GM21619 (cell line): ENCODE measurements around the gene SMAP1.
"Not testable (repeated sequence)": the region's sequence is repeated elsewhere in the genome, so short reads cannot be mapped to it uniquely, and the experiment has no call there.

ENCODE experiments used
- ATAC-seq: cut with Tn5 transposase; IDR thresholded peaks from one replicate; pipeline ENCODE4 v1.9.1; 2021; ENCODE audit not compliant: unreplicated experiment

SMAP1 gene

GRCh38 chr6:70738028-70738427 lies 70.3 kb downstream of the SMAP1 start:
- no peak for ATAC-seq

- ATAC-seq: no peak
Measured at GRCh38 chr6:70739534-70739933, 71.9 kb downstream of the SMAP1 start.

- not testable (repeated sequence) for ATAC-seq
Measured at GRCh38 chr6:70740746-70741145, 73.1 kb downstream of the SMAP1 start.

- ATAC-seq: not testable (repeated sequence)
Measured at GRCh38 chr6:70742462-70742861, 74.8 kb downstream of the SMAP1 start.

- no peak for ATAC-seq
Measured at GRCh38 chr6:70753870-70754380, 86.2 kb downstream of the SMAP1 start.

GRCh38 chr6:70758883-70759282 lies 91.2 kb downstream of the SMAP1 start:
- no peak for ATAC-seq

GRCh38 chr6:70763754-70764510 lies 96.2 kb downstream of the SMAP1 start:
- no peak for ATAC-seq

GRCh38 chr6:70764706-70765105 lies 97.0 kb downstream of the SMAP1 start:
- no peak for ATAC-seq

GRCh38 chr6:70771351-70771750 lies 103.7 kb downstream of the SMAP1 start:
- not testable (repeated sequence) for ATAC-seq

GRCh38 chr6:70779934-70780333 lies 112.3 kb downstream of the SMAP1 start:
- no peak for ATAC-seq

GRCh38 chr6:70790483-70791224 lies 123.0 kb downstream of the SMAP1 start:
- ATAC-seq: no peak

GRCh38 chr6:70797625-70798024 lies 129.9 kb downstream of the SMAP1 start:
- ATAC-seq: peak; percentile 96

- no peak for ATAC-seq
Measured at GRCh38 chr6:70806086-70806485, 138.4 kb downstream of the SMAP1 start.

GRCh38 chr6:70811788-70812187 lies 144.1 kb downstream of the SMAP1 start:
- ATAC-seq: no peak

- no peak for ATAC-seq
Measured at GRCh38 chr6:70813885-70814284, 146.2 kb downstream of the SMAP1 start.

- no peak for ATAC-seq
Measured at GRCh38 chr6:70819646-70820045, 152.0 kb downstream of the SMAP1 start.

- no peak for ATAC-seq
Measured at GRCh38 chr6:70820778-70821177, 153.1 kb downstream of the SMAP1 start.

- ATAC-seq: no peak
Measured at GRCh38 chr6:70821751-70822150, 154.1 kb downstream of the SMAP1 start.

- ATAC-seq: no peak
Measured at GRCh38 chr6:70823651-70824050, 156.0 kb downstream of the SMAP1 start.

GRCh38 chr6:70831427-70831826 lies 163.7 kb downstream of the SMAP1 start:
- no peak for ATAC-seq

GRCh38 chr6:70834520-70834919 lies 166.8 kb downstream of the SMAP1 start:
- ATAC-seq: no peak

GRCh38 chr6:70838907-70839285 lies 171.2 kb downstream of the SMAP1 start:
- no peak for ATAC-seq
